Muscle of arm (tissue), 12 donors: ENCODE measurements around the gene TMEM63B. TPM values are rescaled to one million over a fixed set of nuclear protein-coding genes. Genes with fewer than 3 reads are reported as not detected.
"Not testable (repeated sequence)": the region's sequence is repeated elsewhere in the genome, so short reads cannot be mapped to it uniquely, and the experiment has no call there.

Source experiments
- DNase-seq: peaks from one replicate; pipeline ENCODE4 v3.0.0-alpha.2; 2013
- polyA plus RNA-seq, 12 donors: library from polyadenylated mRNA; unstranded; fragments of 120-200 nt; gene quantifications; one replicate each; pipeline ENCODE4 v1.2.1, GENCODE V29; 2013; ENCODE audit not compliant: insufficient read length in 12 of 12

Gene TMEM63B
- polyA plus RNA-seq, 12 donors: 13.4 to 37.5 (median 17.9) TPM; not detected in 1

GRCh38 chr6:44169886-44170570, 42.7 kb downstream of the TMEM63B start:
- DNase-seq: no peak

DNA sequence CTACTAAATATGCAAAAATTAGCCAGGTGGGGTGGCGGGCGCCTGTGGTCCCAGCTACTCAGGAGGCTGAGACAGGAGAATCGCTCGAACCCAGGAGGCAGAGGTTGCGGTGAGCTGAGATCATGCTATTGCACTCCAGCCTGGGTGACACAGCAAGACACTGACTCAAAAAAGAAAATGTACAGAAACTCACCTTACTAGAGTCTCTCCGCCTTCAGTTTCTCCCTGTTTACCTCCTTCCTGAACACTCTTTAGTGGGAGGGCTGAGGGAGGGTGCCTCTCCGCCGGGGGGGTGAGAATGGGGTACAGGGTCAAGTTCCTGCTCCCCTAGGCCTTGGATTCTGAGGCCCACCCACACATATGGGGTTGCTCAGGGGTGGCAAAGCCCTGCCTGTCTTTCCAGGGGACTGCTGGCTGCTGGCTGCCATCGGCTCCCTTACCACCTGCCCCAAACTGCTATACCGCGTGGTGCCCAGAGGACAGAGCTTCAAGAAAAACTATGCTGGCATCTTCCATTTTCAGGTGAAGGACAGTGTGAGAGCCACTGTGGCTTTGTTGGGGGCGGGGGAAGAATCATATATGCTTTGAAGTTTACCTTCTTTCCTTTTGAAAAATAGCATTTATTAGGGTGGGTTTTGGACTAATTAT, 44.7 kb downstream of the TMEM63B start:
- DNase-seq: no peak

DNA sequence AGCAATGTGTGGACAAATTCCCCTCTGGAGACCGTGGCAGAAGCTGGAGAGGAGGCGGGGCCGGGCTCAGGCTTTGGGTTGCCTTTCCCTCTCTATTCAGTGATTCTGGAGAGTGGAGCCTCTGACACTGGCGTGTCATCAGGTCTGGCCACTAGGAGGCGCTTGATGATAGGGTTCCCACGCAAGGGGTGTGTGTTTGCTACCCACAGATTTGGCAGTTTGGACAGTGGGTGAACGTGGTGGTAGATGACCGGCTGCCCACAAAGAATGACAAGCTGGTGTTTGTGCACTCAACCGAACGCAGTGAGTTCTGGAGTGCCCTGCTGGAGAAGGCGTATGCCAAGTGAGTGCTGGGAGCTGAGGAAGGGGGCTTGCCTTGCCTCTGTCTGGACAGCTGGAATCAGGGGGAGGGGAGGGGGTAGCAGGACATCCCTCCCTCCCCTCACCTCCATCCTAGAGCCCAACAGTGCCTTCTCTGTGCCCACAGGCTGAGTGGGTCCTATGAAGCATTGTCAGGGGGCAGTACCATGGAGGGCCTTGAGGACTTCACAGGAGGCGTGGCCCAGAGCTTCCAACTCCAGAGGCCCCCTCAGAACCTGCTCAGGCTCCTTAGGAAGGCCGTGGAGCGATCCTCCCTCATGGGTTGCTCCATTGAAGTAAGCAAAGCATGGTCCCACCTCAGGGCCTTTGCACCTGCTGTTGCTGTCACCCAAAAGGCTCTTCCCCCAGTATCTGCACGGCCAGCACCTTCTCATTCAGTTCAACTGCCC, 45.6 kb downstream of the TMEM63B start:
- DNase-seq: peak; percentile 84

- no peak for DNase-seq
These were observed 48.9 kb downstream of the TMEM63B start for GRCh38 chr6:44176130-44176761.

DNA sequence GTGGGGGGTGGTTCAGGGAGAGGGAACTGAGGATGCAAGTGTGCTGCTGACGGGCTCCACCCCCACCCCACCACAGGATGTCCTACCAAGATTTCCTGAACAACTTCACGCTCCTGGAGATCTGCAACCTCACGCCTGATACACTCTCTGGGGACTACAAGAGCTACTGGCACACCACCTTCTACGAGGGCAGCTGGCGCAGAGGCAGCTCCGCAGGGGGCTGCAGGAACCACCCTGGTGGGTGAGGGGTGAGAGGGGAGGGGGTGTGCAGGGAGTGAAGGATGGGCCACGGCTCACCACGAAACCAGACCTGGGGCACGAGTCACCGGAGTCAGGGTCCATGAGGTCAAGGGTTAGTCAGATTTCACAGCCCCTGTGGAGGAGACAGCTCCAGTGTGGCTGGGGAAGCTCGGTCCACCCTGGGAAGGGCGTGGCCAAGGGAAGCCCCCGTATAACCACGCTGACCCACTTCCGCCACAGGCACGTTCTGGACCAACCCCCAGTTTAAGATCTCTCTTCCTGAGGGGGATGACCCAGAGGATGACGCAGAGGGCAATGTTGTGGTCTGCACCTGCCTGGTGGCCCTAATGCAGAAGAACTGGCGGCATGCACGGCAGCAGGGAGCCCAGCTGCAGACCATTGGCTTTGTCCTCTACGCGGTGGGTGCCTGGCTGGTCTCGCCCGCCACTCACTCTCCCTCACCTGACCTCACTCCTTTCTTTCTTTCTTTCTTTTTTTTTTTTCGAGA, 49.6 kb downstream of the TMEM63B start:
- no peak for DNase-seq

- no peak for DNase-seq
These were observed 50.5 kb downstream of the TMEM63B start for GRCh38 chr6:44177691-44178423.

DNA sequence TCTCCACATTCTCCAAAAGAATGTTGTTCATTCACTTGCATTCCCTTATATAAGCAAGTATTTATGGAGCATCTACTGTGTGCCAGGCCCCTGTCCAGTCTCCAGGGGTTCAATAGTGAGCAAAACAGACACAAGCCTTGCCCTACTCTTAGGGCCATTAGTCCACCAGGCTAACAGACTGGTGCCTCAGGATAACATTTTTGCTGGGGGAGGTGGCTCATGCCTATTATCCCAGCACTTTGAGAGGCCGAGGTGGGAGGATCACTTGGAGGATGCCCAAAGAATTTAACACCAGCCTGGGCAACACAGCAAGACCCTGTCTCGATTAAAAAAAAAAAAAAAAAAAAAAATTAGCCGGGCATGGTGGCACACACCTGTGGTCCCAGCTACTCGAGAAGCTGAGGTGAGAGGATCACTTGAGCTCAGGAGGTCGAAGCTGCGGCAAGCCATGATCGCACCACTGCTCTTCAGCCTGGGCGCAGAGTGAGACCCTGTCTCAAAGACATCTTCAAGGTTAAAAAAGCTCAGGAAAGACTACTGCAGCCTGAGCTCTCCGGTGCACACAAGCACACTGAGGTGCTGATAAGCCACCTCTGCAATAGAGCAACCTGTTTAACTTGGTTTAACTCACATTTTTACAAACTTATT, 51.2 kb downstream of the TMEM63B start:
- no peak for DNase-seq

DNA sequence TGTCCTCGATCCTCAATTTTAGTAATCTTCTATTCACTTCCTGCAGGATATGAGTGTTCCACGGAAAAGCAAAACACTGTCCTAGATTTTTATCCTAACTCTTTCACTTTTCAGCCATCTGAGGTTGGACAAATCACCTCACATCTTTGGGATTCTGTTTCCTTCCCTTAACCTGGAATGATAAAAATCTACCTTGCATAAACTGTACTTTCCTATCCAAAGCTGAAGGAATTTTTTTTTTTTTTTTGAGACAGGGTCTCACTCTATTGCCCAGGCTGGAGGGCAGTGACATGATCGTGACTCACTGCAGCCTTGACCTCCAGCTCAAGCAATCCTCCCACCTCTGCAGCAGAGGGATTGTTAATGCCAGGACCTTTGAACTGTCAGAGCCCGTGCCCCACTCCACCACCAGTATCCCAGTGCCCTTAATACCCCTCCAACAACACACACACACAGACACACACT, 51.8 kb downstream of the TMEM63B start:
- DNase-seq: no peak

DNA sequence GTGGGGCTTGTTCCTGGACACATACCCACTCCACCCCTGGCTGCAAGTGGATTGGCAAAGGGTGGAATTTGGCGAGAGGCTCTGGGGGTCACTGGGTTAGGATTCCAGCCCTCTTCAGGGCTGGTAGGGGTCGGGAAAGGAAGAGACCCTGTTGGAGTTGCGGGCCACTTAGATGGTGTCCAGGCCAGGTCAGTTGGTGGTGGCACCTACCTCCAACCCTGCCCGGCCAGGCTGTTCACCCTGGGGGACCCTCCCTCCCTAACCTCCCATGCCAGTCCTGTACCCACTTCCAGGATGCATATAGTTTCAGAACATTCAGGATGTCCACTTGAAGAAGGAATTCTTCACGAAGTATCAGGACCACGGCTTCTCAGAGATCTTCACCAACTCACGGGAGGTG, 52.3 kb downstream of the TMEM63B start:
- no peak for DNase-seq

- no peak for DNase-seq
These were observed 53.1 kb downstream of the TMEM63B start for GRCh38 chr6:44180406-44180805.

DNA sequence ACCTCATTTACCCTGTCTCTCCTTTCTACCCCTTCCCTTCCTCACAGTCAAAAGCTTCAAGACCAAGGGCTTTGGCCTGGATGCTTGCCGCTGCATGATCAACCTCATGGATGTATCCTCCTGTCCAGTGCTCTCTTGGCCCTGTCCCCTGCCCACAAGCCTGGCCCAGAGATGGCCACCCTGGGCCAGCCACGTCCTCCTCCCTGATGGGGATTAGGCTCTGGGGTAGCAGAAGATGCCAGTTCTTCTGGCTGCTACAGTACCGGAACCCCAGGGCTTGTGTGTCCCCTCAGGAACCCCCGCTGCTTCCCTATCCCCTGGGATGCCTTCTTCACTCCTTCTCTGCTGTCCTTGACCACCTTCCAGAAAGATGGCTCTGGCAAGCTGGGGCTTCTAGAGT, 53.5 kb downstream of the TMEM63B start:
- no peak for DNase-seq

GRCh38 chr6:44181784-44182183, 54.4 kb downstream of the TMEM63B start:
- DNase-seq: not testable (repeated sequence)

DNA sequence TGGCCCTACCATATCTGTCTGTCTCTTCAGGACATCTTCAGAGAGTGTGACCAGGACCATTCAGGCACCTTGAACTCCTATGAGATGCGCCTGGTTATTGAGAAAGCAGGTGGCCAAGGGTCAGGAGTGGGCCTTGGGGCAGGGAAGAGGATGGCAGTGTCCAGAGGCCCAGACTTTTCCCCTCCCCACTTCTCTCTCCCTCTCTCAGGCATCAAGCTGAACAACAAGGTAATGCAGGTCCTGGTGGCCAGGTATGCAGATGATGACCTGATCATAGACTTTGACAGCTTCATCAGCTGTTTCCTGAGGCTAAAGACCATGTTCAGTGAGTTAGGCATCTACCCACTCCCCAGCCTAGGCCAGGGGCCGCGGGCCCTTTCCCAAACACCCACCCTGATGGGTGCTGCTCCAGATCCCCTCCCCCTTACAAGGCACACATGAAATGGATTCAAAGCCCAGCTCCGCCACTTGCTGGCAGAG, 55.6 kb downstream of the TMEM63B start:
- DNase-seq: no peak

GRCh38 chr6:44183783-44184182, 56.4 kb downstream of the TMEM63B start:
- DNase-seq: no peak

DNA sequence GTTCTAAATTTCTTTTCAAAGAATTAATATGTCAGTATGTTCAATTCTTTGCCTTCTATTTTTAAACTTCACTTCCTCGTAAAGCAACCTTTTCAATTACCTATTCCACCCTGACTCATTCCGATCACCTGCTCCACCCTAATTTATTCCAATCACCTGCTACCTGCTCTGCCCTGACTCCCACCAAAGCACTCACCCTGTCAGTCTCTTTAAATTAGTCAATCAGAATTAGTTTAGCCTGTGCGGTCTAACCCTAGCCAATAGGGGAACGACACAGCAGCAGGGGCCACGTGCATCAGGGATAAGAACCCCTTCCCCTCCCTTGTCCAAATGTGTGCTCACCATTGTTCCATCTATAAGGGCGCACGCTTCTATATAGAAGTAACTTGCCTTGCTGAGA, 58.0 kb downstream of the TMEM63B start:
- DNase-seq: not testable (repeated sequence)

- DNase-seq: no peak
These were observed 58.7 kb downstream of the TMEM63B start for GRCh38 chr6:44185953-44186634.

- no peak for DNase-seq
These were observed 59.3 kb downstream of the TMEM63B start for GRCh38 chr6:44186635-44187025.

DNA sequence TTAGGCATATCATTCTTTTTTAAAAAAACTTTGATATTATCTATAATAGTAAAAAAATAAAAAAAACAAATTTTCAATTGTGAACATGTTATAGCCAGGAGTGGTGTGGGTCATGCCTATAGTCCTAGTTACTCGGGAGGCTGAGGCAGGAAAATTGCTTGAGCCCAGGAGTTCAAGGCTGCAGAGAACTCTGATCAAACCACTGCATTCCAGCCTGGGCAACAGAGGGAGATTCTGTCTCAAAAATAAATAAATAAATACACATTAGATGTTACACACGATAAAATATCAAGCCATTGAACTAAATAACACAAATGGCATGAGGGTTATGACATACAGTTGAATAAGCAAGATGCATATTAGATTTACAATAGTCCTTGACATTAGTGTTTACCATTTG, 61.5 kb downstream of the TMEM63B start:
- DNase-seq: no peak

DNA sequence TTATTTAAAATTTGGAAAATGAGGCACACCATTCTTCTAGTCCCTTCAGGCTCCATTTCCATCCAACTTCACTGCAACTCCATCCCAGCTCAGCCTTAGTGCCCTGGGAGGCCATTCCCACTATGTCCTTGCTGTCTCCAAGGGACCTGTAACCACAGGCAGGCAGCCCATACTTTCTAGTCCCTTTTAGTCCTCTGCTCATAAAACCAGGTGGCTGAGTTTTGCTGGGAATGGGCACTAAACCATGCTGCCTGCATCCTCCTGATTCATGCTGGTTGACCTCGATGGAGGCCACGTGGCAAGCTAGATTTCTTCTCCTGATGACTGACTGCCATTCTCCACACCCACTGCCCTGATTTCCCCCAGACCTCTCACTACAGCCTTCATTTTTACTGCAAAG, 61.9 kb downstream of the TMEM63B start:
- no peak for DNase-seq

DNA sequence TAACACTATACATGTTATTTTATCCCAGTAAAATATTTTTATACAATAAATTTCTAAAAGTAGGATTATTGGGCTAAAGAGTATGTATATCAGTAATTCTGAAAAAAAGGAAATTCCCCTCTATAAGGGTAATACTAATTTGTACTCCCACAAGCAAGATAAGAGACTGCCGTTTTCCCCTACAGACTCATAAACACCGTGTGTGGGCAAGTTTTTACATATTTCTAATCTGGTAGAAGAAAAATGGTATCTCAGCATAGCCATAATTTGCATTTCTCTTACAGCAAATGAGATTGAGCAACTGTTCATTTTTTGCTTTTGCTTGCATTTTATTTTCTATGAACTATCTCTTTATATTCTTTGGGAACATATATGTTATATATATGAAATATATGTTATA, 63.4 kb downstream of the TMEM63B start:
- no peak for DNase-seq
